ENCODE results near the gene PTPRT.

DNA sequence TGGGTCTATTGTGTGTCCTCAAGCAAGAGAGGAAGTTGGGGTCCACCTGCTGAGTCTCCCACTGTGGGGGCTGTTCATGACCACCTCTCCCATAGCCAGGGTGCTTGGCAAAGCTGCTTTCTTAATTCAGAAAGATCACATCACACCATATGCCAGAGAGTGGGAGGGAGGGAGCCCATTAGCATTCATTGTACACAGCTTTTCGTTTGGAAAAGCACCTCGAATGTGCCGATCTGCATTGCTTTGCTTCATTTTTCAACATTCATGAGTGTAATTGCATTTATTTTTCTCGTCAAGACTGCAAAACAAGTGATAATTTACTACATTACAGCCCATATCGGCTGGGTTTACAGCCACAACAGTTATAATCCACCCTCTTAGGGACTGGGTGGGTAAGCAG lies 327.3 kb downstream of the PTPRT start:
- TF ChIP-seq, protein P1, sequence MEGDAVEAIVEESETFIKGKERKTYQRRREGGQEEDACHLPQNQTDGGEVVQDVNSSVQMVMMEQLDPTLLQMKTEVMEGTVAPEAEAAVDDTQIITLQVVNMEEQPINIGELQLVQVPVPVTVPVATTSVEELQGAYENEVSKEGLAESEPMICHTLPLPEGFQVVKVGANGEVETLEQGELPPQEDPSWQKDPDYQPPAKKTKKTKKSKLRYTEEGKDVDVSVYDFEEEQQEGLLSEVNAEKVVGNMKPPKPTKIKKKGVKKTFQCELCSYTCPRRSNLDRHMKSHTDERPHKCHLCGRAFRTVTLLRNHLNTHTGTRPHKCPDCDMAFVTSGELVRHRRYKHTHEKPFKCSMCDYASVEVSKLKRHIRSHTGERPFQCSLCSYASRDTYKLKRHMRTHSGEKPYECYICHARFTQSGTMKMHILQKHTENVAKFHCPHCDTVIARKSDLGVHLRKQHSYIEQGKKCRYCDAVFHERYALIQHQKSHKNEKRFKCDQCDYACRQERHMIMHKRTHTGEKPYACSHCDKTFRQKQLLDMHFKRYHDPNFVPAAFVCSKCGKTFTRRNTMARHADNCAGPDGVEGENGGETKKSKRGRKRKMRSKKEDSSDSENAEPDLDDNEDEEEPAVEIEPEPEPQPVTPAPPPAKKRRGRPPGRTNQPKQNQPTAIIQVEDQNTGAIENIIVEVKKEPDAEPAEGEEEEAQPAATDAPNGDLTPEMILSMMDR (IDR thresholded peaks at IDR 0.05; ENCODE audit: low read depth, low read length) = no peak
- no peak for TF ChIP-seq POLR2A (IDR thresholded peaks at IDR 0.05; ENCODE audit: extremely low read depth, insufficient read length)
- TF ChIP-seq, protein P2, sequence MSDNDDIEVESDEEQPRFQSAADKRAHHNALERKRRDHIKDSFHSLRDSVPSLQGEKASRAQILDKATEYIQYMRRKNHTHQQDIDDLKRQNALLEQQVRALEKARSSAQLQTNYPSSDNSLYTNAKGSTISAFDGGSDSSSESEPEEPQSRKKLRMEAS (IDR thresholded peaks at IDR 0.05; ENCODE audit: low read depth, low read length) = no peak
- TF ChIP-seq MYC (IDR thresholded peaks at IDR 0.05; ENCODE audit: low read depth, low read length) = no peak

Measured in NB4 (cell line).